ENCODE measurements around the gene TMOD3.

DNA sequence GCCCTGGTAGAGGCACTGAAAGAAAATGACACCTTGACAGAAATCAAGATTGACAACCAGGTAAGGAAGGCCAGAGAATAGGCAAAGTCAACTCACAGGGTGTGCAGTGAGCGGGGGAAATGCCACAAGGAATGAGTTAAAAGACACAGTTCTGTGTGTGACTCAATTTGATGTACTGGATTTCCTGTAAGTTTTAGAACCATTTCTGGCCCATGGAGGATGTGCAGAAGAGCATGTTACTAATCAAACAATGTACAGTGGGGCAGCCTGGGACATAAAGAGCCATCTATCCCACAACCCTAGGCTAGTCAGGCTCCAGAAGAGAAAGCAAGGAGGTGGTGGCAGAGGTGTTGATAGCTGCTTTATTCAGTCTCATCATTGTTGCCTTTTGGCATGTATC is 31.2 kb upstream of the TMOD3 start:
- TF ChIP-seq CTCF (conservative IDR thresholded peaks at IDR 0.05; ENCODE audit: low read depth in 2 of 2) (no peak), NANOG (IDR thresholded peaks at IDR 0.05; ENCODE audit: borderline replicate concordance) (no peak), POLR2AphosphoS5 (IDR thresholded peaks at IDR 0.05; ENCODE audit: low read depth) (no peak), EZH2phosphoT487 (IDR thresholded peaks at IDR 0.05; ENCODE audit: unreplicated experiment) (no peak), EZH2 (IDR thresholded peaks at IDR 0.05; ENCODE audit: low read depth, unreplicated experiment) (no peak), CREB1 (CRISPR knock-in tag; IDR thresholded peaks at IDR 0.05; ENCODE audit: low read depth) (no peak), JUNB (IDR thresholded peaks at IDR 0.05; ENCODE audit: unreplicated experiment) (no peak), ZNF462 (CRISPR knock-in tag; IDR thresholded peaks at IDR 0.05) (no peak), STAT1 (IDR thresholded peaks at IDR 0.05; ENCODE audit: unreplicated experiment) (no peak)
- TF ChIP-seq, protein P1, sequence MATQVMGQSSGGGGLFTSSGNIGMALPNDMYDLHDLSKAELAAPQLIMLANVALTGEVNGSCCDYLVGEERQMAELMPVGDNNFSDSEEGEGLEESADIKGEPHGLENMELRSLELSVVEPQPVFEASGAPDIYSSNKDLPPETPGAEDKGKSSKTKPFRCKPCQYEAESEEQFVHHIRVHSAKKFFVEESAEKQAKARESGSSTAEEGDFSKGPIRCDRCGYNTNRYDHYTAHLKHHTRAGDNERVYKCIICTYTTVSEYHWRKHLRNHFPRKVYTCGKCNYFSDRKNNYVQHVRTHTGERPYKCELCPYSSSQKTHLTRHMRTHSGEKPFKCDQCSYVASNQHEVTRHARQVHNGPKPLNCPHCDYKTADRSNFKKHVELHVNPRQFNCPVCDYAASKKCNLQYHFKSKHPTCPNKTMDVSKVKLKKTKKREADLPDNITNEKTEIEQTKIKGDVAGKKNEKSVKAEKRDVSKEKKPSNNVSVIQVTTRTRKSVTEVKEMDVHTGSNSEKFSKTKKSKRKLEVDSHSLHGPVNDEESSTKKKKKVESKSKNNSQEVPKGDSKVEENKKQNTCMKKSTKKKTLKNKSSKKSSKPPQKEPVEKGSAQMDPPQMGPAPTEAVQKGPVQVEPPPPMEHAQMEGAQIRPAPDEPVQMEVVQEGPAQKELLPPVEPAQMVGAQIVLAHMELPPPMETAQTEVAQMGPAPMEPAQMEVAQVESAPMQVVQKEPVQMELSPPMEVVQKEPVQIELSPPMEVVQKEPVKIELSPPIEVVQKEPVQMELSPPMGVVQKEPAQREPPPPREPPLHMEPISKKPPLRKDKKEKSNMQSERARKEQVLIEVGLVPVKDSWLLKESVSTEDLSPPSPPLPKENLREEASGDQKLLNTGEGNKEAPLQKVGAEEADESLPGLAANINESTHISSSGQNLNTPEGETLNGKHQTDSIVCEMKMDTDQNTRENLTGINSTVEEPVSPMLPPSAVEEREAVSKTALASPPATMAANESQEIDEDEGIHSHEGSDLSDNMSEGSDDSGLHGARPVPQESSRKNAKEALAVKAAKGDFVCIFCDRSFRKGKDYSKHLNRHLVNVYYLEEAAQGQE (IDR thresholded peaks at IDR 0.05; ENCODE audit: unreplicated experiment), result no peak

Measured in GM23338 (cell line).